NOMO-1 treated with dmso at 0.1 percent for 144 hours (cell line): ENCODE results near the gene MRFAP1L1.
"Not testable (repeated sequence)": the region's sequence is repeated elsewhere in the genome, so short reads cannot be mapped to it uniquely, and the experiment has no call there.

Source experiments
- DNase-seq: peaks from one replicate; lab custom pipeline; 2025; ENCODE audit not compliant: unreplicated experiment; lab: John Stamatoyannopoulos, UW

Gene MRFAP1L1

DNA sequence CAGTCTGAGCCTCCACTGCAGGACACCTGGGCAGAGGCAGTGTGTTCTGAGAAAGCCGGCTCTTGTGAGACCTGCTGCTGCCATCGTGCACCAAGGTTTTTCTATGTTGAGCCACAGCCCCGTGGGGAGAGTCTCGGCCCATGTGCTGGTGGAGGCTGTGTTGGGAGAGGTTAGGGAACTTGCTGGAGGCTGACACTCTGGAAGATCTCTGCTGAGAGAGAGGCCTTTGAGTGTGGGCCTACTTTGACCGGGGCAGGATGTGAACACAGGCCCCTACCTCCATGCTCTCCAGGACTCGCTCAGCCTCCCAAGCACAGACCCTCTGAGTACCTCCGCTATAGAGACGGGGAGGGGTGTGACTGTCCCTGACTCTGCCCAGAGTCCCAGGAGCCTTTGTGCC is 17.3 kb downstream of the MRFAP1L1 start:
- DNase-seq: no peak

DNA sequence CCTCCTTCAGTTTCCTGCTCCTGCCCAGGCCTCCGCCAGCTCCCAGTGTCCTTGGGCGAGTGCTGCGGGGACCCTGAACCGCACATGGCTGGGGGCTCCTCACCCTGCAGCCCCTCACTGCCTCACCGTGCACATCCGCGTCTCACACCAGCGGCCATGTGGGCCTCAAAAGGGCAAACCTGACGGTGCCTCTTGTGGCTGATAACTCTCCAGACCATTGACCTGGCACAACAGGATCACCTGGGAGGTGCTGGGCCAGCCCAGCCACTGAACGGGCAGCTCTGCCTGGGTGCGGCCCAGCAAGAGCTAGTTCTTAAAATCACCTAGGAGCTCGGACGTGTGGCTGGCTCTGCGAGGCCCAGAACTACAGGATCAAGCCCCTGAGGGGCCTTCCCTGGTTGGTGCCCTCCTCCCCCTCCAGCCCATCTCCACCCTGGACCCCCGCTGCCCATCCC is 20.1 kb downstream of the MRFAP1L1 start:
- no peak for DNase-seq

DNA sequence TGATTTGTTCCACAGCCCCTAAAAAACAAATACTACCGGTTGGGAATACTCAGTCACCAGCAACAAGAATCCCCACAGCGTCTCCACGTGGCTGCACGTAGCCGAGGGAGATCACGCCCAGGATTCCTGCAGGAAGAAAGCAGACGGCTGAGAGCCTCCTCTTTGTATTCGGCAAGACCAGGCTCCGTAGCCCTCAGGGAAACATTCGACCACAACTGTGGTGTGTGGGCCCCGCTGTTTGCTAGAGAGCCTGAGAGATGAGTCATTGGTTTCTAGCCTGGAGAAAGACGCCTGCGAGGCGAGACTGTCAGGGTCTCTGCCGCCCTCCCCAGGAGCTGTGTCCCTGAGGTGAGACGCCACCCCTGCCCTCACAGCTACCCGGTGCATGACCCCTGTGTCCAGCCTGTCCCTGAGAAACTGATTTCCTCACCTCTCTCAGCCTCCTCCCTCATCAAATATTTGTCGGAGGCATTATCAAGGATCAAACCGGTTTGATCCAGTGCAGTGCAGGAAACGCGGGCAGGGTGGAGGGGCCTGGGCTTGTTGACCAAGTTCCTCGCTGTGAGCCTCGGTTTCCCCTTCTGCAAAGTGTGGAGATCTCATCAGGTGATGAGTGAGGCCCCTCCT is 20.7 kb downstream of the MRFAP1L1 start:
- DNase-seq: peak; percentile 66

DNA sequence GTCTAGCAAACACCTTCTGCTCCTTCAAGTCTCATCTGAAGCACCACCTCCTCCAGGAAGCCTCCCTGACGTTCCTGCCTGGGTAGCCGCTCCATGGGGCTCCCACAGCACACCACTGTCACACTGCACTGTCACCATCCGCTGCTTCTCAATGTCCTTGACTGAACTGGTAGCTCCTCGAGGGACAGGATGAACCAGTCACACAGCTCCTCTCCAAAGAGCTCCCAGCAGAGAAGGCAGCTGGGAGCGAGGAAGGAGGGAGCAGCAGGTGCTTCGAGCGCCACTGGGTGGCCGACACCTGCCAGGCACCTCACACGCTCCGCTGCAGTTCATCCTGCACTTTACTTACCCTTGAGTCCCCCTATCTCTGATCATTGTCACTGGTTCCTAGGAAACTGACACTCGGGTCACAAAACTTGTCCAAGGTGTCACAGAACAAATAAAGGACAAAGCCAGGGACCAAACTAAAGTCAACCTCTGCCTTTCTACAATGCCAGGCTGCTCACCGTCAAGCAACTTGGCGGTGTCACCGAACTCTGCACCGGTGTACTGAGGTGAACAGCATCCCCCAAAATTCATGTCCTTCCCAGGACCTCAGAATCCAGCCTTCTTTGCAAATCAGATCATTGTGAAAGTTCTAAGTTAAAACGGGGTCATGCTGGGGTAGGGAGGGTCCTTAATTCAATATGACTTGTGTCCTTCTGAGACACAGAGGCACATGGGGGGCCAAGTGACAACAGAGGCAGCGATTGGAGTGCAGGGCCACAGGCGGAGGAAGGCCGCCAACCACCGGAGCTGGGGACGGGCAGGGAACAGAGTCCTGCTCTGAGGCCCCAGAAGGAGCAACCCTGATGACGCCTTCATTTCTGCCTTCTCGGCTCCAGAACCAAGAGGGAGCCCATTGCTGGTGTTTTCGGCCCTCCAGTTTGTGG is 21.5 kb downstream of the MRFAP1L1 start:
- DNase-seq: no peak

DNA sequence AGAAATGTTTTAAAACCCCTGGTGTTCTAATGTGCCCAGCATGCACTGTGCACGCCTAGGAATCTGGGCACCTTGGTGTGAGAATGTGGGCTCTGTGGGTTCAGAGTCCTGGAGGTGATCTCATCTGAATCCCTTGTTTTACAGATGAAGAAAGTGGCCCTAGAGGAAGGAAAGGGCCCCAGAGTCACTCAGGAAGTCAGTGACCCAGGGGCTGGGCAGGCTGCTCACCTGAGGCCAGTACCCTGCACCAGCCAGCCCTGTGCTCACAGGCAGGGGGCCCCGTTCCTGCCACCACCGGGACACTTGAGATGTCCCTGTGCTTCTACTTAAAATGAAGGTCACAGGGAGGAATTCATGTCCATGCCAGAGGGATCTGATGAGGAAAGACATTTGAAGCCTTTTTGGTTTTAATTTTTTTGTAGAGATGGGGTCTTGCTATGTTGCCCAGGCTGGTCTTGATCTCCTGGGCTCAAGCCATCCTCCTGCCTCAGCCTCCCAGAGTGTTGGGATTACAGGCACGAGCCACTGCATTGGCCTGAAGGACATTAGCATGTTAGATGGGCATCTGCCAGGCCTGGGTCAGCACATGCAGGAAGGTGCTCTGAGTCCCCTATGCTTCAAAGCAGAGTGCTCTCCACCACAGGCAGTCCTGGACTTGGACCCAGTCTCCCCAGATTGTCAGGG is 23.4 kb downstream of the MRFAP1L1 start:
- DNase-seq: no peak

DNA sequence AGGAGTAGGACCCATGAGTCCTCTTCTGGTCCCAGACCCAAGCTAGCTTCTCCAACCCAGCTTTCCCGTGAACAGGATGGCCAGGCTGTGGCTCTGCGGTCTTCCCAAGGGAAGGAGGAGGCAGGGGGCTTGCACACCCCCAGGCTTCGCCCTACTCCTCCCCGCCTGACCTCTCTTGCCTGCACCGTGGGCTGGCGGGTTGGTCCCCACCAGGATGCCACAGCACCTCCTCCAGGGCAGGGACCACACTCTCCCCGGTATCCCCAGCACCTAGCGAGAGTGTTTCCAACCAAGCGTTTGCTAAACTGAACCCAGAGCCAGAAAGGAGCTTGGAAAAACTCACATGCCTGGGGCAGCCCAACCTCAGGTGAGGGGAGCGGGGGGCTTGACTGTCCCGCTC is 25.0 kb downstream of the MRFAP1L1 start:
- no peak for DNase-seq

DNA sequence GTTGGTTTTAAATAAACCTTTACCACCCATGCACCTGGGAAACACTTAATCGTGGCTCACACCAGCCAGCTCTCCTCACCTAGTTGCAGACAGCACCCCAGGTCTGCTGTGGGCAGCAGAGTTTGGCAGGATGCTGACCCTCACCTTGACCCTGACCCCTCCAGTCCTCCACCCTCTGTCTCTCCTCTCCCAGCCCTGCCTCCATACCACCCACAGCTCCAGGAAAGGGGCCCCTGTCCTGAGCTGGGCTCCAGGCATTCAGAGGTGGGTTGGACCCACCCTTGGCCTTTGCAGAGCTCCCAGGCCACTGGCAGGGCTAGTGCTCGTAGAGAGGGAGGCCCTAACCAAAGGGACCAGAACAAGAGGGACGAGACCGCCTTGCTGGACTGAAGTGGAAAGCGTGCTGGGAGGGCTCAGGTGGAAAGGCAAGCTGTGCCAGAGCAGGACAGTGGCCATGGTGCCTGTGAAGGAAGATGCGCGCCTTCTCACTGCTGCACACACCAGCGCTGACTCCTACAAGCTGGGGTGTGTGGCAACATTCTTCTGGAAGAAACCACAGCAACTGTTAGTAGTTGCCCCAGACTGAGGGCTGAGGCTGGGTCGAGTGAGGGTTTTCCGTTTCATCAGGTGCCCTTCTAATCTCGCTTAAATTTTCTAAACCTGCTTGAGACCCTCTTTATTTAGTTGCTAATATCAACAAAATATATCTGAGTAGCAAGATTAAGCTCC is 26.6 kb downstream of the MRFAP1L1 start:
- peak; percentile 32 for DNase-seq

DNA sequence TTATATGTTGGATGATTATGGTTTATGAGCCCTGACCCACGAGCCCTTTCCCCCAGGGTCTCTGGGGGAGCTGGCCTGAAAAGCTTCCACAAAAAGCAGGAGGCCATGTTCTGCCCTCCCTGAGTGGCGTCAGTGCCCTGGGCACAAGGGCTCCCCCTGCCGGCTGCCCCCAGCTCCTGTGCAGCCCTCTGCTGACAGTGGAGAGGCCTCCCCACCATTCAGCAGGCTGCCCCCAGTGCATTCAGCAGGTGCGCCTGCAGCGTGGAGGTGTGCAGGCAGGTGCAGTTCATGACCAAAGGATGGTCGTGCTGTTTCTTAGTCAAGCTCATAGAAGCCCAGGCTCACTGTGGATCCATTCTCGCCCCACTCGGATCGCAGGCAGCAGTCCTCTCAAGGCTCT is 28.5 kb downstream of the MRFAP1L1 start:
- DNase-seq: no peak

DNA sequence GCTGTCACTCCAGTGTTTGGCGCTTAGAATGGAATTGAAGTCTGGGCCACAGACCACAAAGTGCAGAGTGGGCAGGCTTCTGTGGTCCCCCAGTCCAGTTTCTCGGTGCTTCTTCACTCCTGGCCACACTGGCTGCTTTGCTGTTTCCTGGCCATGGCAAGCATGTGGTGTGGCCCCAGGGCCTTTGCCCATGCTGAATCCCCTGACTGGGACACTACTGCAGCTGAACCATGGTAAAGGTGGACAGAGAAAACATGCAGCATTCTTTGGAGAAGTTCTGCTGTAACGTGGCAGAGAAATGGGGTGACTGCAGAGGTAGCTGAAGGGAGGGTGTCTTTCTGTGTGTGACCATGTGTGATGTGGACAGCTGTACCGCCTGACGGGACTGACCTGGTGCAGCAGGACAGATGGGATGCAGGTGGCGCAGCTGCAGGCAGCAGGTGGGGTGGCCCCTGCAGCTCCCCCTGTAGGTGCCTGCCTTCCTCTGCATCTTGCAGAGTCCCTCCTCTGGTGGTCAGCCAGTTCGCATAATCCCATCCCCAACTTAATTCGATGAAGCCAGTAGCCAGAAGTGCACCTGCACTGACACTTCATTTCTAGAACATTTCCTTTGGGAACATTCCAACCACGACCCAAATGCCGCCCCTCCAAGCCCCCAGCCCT is 29.2 kb downstream of the MRFAP1L1 start:
- DNase-seq: no peak

DNA sequence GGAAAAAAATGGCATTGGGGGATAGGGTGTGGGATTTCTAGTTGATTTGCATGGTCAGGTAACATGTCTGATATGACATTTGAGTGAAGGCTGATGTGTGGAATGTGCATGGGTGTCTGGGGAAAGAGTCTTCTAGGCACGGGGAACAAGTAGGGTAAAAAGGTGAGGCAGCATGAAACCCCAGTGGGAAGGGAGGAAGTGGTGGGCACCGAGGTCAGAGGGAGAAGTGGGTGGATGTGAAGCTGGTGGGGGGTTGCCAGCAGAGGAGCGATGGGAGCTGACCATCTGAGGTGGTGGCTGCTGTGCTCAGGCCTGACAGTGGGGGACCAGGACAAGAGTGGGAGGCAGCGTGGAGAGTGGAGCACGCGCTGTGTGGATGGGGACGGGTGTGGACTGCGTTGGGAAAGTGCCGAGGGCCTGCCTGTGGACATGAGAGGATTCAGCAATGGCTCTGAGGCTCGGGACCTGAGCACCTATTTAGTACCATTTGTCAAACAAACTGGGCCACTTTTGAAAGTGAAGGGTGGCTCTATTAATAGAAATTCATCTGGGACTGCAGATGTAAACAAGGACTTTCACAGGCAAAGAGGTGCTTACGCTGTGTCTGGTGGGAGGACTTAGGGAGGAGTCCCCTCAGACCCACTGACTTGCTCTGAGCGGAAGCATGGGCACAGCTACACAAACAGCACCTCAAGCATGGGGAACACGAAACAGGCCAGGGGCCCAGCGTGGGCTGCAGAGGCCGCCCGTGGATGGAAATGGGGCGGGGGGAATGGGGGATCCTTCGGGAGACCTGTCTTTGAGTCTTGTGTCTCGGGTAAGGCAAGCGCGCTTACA is 32.7 kb downstream of the MRFAP1L1 start:
- no peak for DNase-seq

DNA sequence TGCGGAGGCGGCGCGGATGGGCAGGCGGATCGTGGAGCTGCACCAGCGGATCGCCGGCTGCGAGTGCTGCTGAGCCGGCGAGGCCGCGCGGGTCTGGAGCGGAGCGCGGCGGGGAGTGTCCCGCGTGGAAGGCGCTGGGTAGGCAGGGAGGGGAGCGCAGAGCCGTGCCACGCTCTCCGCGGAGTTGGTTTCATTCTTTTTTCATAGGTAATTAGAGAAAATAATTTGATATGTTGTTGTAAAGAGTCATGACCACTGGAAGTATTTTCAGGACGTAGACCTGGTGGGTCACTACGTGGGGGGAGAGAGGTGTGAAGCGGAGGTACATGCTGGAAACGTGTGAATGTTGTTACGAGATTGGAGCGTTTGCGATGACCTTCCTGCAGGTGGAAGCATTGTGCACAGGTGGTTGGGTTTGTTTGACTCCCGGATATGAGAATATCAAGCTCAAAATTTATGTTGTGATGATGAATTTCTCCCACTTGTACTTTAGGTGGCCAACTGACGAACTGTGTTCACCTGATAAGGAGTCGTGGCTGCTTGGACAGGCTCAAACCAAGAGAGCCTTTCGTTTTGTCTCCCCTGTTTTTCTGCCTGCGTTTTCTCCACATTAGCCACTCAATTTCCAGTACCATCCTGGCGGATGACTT is 35.0 kb downstream of the MRFAP1L1 start:
- DNase-seq: peak; percentile 26

DNA sequence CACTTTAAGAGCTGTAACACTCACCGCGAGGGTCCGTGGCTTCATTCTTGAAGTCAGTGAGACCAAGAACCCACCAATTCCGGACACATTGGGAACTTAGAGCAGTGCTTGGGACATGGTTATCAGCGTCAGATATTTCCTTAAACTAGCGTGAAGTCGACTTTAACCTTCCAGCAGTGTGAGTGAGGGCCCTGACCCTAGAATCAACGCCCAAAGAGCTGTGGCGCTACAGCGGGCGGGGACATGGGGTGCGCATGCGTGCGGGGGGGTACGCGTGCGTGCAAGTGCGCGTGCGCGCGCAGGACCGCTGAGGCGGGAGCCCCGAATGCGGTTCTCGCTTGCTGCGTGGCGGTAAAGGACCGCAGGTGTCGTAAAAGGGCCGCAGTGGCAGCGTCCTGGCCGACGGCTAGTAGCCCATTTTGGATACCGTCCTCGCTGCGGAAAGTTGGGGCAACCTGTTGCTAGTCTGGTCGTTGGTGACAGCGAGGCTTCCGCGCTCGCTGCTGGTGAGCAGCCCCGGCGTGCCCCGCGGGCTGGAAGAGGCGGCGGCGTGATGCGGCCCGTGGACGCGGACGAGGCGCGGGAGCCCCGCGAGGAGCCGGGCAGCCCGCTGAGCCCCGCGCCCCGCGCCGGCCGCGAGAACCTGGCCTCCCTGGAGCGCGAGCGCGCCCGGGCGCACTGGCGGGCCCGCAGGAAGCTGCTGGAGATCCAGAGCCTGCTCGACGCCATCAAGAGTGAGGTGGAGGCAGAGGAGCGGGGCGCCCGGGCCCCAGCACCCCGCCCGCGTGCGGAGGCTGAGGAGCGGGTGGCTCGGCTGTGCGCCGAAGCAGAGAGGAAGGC is 35.8 kb downstream of the MRFAP1L1 start:
- DNase-seq: peak; percentile 90

DNA sequence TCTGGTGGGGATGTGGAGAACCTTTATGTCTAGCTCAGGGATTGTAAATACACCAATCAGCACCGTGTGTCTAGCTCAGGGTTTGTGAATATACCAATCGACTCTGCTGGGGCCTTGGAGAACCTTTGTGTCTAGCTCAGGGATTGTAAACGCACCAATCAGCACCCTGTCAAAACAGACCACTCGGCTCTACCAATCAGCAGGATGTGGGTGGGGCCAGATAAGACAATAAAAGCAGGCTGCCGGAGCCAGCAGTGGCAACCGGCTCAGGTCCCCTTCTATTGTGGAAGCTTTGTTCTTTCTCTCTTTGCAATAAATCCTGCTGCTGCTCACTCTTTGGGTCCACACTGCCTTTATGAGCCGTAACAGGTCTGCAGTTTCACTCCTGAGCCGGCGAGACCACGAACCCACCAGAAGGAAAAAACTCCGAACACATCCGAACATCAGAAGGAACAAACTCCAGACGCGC is 36.4 kb downstream of the MRFAP1L1 start:
- not testable (repeated sequence) for DNase-seq

DNA sequence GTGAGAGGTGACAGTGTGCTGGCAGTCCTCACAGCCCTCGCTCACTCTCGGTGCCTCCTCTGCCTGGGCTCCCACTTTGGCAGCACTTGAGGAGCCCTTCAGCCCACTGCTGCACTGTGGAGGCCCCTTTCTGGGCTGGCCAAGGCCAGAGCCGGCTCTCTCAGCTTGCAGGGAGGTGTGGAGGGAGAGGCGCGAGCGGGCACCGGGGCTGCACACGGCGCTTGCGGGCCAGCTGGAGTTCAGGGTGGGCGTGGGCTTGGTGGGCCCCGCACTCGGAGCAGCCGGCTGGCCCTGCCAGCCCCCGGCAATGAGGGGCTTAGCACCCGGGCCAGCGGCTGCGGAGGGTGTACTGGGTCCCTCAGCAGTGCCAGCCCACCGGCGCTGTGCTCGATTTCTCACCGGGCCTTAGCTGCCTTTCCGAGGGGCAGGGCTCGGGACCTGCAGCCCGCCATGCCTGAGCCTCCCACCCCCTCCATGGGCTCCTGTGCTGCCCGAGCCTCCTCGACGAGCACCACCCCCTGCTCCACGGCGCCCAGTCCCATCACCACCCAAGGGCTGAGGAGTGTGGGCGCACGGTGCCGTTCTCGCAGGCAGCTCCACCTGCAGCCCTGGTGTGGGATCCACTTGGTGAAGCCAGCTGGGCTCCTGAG is 37.0 kb downstream of the MRFAP1L1 start:
- DNase-seq: not testable (repeated sequence)

DNA sequence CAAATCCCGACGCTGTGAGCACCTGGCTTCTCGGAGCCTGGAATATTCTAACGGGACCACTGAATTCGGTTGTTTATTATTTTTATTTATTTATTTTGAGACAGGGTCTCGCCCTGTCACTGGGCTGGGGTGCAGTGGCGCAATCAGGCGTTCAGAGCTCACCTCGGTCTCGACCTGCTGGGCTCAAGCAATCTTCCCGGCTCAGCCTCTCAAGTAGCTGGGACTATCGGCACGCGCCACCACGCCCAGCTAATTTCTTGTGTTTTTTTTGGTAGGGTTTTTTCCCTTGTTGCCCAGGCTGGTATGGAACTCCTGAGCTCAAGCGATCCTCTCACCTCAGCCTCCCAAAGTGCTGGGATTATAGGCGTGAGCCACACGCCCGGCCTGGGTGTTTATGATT is 37.5 kb downstream of the MRFAP1L1 start:
- DNase-seq: no peak

DNA sequence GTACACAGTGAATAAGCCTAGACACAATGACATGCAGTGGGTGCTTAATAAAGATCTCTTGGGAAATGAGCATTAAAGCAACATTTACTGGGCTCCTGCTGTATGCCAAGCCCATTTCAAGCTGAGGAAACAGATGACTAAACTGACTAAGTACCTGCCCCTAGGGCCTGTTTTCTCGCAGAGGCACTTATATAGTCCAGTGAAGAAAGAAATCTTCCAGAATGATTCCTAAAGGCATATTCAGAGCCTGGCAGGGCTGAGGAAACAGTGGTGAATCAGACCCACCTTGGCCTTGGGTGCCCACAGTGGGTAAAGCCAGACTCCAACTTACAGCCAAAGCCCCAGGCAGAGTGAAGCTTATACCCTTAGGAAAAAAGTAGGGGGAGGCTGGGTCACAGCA is 38.0 kb downstream of the MRFAP1L1 start:
- DNase-seq: no peak

DNA sequence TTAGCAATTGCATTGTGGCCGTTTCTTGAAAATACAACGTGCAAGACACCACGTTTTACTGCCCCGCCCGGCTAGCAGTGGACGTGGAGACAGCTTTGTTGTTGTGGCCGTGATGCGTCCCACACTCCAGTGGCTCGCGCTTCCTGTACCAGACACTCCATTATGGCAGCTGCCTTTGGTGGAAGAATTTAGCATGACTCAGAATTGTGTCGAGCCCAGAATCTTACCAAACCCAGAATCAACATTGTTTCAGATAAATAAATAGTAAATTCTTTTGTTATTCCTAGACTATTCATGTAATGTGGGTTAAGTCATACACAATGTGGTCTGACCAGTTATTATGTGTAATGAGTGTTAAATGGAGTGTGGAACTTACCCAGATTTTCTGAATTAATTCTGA is 41.3 kb downstream of the MRFAP1L1 start:
- no peak for DNase-seq

DNA sequence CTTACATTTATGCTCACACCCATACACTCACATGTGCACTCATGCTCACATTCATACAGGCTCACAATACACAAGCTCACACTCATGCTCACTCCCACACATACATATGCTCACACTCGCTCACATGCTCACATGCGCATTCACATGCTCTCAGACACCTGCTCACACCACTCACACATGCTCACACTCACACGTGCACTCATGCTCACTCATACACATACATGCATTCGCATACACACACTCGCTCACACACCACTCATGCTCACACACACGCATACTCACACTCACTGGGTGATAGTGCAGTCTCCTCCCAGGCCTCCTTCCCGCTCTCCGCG is 44.4 kb downstream of the MRFAP1L1 start:
- no peak for DNase-seq
